GM13977 (cell line): Measurements from ENCODE around the gene ART3.
"Not testable (repeated sequence)": the region's sequence is repeated elsewhere in the genome, so short reads cannot be mapped to it uniquely, and the experiment has no call there.

Experiments
- DNase-seq: peaks from one replicate; pipeline ENCODE4 v3.0.0; 2012; ENCODE audit warnings: low spot score
- CTCF ChIP-seq: IDR thresholded peaks from 2 replicates; pipeline ENCODE4 v1.5.1; 2012; ENCODE audit warnings: mild to moderate bottlenecking, control low read depth; ENCODE audit not compliant: insufficient read depth; ENCODE audit errors: extremely low read depth, missing control alignments
- in situ Hi-C: fragments of 300-500 bp; cut with MboI; formaldehyde crosslinking; loops from one replicate; pipeline ENCODE4 v1.12.0; 2022; ENCODE audit warnings: low sequenced_read_pairs, low pct_unique_long_range_greater_than_20kb, mixed read lengths, inconsistent platforms; ENCODE audit not compliant: unreplicated experiment

Gene ART3, protein sequence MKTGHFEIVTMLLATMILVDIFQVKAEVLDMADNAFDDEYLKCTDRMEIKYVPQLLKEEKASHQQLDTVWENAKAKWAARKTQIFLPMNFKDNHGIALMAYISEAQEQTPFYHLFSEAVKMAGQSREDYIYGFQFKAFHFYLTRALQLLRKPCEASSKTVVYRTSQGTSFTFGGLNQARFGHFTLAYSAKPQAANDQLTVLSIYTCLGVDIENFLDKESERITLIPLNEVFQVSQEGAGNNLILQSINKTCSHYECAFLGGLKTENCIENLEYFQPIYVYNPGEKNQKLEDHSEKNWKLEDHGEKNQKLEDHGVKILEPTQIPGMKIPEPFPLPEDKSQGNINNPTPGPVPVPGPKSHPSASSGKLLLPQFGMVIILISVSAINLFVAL

DNA sequence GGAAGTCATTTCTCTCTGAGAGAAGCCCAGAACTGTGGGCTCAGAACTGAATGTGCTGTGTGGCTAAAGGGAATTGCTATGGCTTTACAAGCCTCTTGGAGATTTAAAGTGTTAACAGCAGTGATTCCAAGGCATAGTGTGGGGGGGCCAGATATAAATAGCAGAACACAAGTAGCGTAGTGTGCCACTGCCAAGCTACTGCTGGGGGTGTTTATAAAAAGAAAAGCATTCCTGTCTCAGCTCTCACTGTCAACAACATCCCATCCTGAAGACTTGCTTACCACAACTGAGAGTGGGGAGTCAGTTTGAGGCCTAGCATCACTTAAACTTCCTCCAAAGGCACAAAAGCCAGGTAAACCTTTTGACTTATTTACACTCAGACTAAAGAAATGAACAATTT lies at the start of gene ART3:
ART3 (plus strand) TSS at position 242 of the 400 bp plus-strand sequence. CDS start 1,181 bp downstream, outside the sequence.
- DNase-seq = no peak
- in situ Hi-C loops = loop anchor here (25.0 kb wide), 1 partner anchor 162 kb away; the partner anchor contains the start of gene PPEF2
- no peak for TF ChIP-seq CTCF

DNA sequence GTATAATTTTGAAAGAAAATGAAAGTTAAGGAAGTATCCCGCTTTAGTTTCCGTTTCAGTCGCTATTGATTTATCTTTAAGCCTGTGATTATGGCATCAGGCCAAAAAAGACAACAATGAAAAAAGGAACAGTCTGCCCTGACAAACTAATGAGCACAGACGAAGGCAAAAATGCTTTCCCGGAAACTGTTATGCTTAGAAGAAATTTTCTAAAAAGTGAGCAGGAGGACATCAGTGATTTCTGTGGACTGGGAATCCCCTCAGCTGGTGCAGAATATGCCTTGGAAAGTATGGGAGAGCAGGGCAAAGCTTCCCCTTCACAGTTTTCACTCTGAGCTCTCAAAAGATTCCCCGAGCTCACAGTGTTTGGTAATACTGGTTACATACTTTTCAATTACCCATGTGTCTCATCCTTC lies 46.2 kb upstream of the ART3 start:
- TF ChIP-seq CTCF = no peak
- in situ Hi-C loops = no loop called here
- DNase-seq = no peak

- in situ Hi-C loops = no loop called here
Measured at GRCh38 chr4:76029300-76029699, 45.2 kb upstream of the ART3 start.

GRCh38 chr4:76035141-76035540 lies 39.4 kb upstream of the ART3 start:
- in situ Hi-C loops = no loop called here
- TF ChIP-seq CTCF = no peak
- DNase-seq = no peak

More at GRCh38 chr4:76029300-76029699, 45.2 kb upstream of the ART3 start:
- no peak for TF ChIP-seq CTCF
- DNase-seq = no peak

- no peak for DNase-seq
Measured at GRCh38 chr4:76035799-76036380, 38.6 kb upstream of the ART3 start, which contains the start of gene CXCL11. TSS of gene CXCL11 (minus strand) at chr4:76036070. CDS start at chr4:76035987, 83 bp downstream.

GRCh38 chr4:76036855-76037254 lies 37.7 kb upstream of the ART3 start:
- no peak for DNase-seq
- TF ChIP-seq CTCF = no peak
- in situ Hi-C loops = no loop called here

More at GRCh38 chr4:76035799-76036380, 38.6 kb upstream of the ART3 start, which contains the start of gene CXCL11:
- TF ChIP-seq CTCF = no peak
- in situ Hi-C loops = no loop called here

DNA sequence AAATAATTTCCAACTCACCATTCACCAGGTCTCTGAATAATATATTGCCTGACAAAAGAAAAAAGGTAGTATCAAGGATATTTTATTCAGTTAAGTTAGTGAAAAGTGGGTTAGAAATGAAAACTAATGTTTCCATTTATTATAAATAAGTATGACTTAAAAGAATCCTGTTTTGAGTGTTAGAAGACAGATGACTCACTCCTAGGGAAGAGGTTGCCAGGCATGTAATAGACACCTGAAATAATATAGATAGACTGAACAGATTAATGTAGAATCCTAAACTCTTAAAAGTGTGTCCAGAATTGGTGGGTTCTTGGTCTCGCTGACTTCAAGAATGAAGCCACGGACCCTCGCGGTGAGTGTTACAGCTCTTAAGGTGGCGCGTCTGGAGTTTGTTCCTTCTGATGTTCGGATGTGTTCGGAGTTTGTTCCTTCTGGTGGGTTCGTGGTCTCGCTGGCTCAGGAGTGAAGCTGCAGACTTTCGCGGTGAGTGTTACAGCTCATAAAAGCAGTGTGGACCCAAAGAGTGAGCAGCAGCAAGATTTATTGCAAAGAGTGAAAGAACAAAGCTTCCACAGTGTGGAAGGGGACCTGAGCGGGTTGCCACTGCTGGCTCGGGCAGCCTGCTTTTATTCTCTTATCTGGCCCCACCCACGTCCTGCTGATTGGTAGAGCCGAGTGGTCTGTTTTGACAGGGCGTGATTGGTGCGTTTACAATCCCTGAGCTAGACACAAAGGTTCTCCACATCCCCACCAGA lies 32.1 kb upstream of the ART3 start:
- DNase-seq, in situ Hi-C loops: not testable (repeated sequence)

- in situ Hi-C loops, DNase-seq: not testable (repeated sequence)
Measured at GRCh38 chr4:76043306-76043705, 31.2 kb upstream of the ART3 start.

GRCh38 chr4:76044686-76045085 lies 29.8 kb upstream of the ART3 start:
- in situ Hi-C loops, DNase-seq: not testable (repeated sequence)
